GM12878 (cell line): Measurements from ENCODE around the gene ADAMTS13. TPM values are rescaled to one million over a fixed set of nuclear protein-coding genes. Genes with fewer than 3 reads are reported as not detected.

Experiments
- ATF2 ChIP-seq: IDR thresholded peaks from 2 replicates; pipeline ENCODE4 v1.6.1; 2012; ENCODE audit warnings: low read length, inconsistent platforms
- CBFB ChIP-seq: IDR thresholded peaks from 2 replicates; pipeline ENCODE4 v1.6.1; 2016; ENCODE audit warnings: antibody characterized with exemption, low read depth
- CEBPZ ChIP-seq: fragments of 150-350 bp; IDR thresholded peaks from 2 replicates; pipeline ENCODE4 v1.6.1; 2016; ENCODE audit warnings: low read depth, low read length
- EGR1 ChIP-seq, 2 experiments: IDR thresholded peaks; 1 replicate in 1 of 2; 2 replicates in 1 of 2; pipeline ENCODE4 v1.6.1; 2011 to 2012; ENCODE audit warnings: low read depth in 2 of 2, low read length in 2 of 2, borderline replicate concordance in 1 of 2, mild to moderate bottlenecking in 1 of 2, moderate library complexity in 1 of 2
- ELK1 ChIP-seq: IDR thresholded peaks from 2 replicates; pipeline ENCODE4 v1.6.1; 2012; ENCODE audit warnings: low read depth, low read length, improper control_type of control experiment
- MXI1 ChIP-seq: fragments of 150-350 bp; IDR thresholded peaks from 2 replicates; pipeline ENCODE4 v1.6.1; 2011; ENCODE audit warnings: low read depth, mild to moderate bottlenecking, inconsistent platforms, low read length, improper control_type of control experiment
- NFYA ChIP-seq: IDR thresholded peaks from 2 replicates; pipeline ENCODE4 v1.6.1; 2011; ENCODE audit warnings: low read depth, mild to moderate bottlenecking, low read length, improper control_type of control experiment, borderline replicate concordance
- PBX3 ChIP-seq: IDR thresholded peaks from 2 replicates; pipeline ENCODE4 v1.6.1; 2011; ENCODE audit warnings: mild to moderate bottlenecking, low read depth, low read length, moderate library complexity; ENCODE audit not compliant: insufficient replicate concordance
- POU2F2 ChIP-seq: IDR thresholded peaks from 3 replicates; pipeline ENCODE4 v1.6.1; 2011; ENCODE audit warnings: low read depth, mild to moderate bottlenecking, low read length, borderline replicate concordance
- SREBF1 ChIP-seq: IDR thresholded peaks from 2 replicates; pipeline ENCODE4 v1.6.1; 2012; ENCODE audit warnings: mild to moderate bottlenecking, low read length
- ZNF384 ChIP-seq: IDR thresholded peaks from 2 replicates; pipeline ENCODE4 v1.6.1; 2012; ENCODE audit warnings: low read depth, mild to moderate bottlenecking, low read length, improper control_type of control experiment, borderline replicate concordance
- polyA plus RNA-seq, 11 experiments: library from polyadenylated mRNA; depleted of rRNA in 4 of 11; unstranded in 6 of 11; stranded (reverse) in 5 of 11; fragments of >200 nt; fragmentation: Nextera tagmentation in 4 of 11; fragmentation: Illumina TruSeq in 1 of 11; extraction: Ambion mirVana in 4 of 11; extraction: Trizol in 1 of 11; gene quantifications; 1 replicate in 1 of 11; 2 replicates in 10 of 11; pipeline versions ENCODE4 v1.2.1 to v1.2.3, GENCODE V29; 2011 to 2016; ENCODE audit warnings: inconsistent platforms in 2 of 11, missing spikeins in 2 of 11, low read depth in 1 of 11
- total RNA-seq, 4 experiments: library from RNA; depleted of rRNA in 3 of 4; stranded (reverse); fragments of >200 nt in 3 of 4; fragmentation: Illumina TruSeq in 1 of 4; extraction: Trizol in 1 of 4; gene quantifications; 2 replicates each; pipeline versions ENCODE4 v1.2.1 to v1.2.3, GENCODE V29; 2013 to 2021
- TF ChIP-seq, protein P1 (sequence below): IDR thresholded peaks from 2 replicates; pipeline ENCODE4 v1.6.1; 2011; ENCODE audit warnings: low read depth, low read length, improper control_type of control experiment, borderline replicate concordance
- TF ChIP-seq, protein P2 (sequence below): IDR thresholded peaks from 2 replicates; pipeline ENCODE4 v1.6.1; 2012; ENCODE audit warnings: improper control_type of control experiment, low read depth, low read length; ENCODE audit not compliant: insufficient replicate concordance

ADAMTS13 gene
- total and polyA plus RNA-seq, 10 of the 15 experiments (the other 5 are each of a cell fraction or from before 2014, with no cell fraction given) = 0.08 to 2.4 (median 0.28) TPM

DNA sequence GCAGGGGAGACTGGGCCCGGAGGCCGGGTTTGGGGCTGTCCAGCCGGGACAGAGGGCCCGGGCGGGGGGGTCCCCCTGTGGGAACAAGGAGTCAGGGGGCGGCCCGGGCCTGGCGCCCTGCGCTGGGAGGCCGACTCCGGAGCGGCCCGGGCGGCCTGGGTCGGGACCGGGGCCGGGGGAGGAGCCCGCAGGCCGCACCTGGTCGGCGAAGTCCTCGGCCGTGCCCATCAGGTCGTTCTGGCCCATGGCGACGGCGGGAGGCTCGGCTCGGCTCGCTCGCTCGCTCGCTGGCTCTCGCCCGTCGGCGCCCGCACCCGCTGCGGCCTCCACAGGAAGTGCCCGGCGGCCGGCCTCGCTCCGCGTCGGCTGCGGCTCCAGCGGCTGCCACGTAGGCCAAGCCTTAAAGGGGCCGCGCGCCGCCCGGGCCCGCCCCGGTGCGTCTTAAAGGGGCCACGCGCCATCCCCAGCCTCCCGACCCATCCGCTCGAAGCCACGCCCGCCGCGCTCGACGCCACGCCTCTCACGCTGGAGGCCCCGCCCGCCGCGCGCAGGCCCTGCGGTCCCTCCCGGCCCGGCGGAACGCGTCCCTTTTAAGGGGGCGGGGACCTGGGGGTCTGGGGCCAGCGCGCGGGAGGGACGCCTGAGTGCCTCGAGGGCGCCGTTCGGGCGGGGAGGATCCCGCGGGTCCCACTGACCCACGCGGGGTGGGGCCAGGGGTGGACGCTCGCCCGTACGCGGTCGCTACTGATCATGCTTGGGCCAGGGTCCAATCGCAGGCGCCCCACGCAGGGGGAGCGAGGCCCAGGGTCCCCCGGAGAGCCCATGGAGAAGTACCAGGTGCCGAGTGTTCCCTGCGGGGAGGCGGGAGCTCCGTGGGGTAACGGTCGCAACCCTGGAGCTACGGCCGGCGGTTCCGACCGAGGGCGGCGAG is 46.2 kb upstream of the ADAMTS13 start, which contains the start of the genes STKLD1 and SURF4 (continued):
- TF ChIP-seq ATF2 (no peak), EGR1 (IDR thresholded peaks at IDR 0.05; ENCODE audit: borderline replicate concordance in 1 of 2, low read depth in 2 of 2, low read length in 2 of 2) (0 out of 3 replicates have a peak, but pooled peaks of 1 of the 2 experiments have one; percentile 34), SREBF1 (no peak), ELK1 (peak; percentile 46; the same call in 1 of the 2 replicates), NFYA (no peak), POU2F2 (peak; percentile 62; the same call in 2 of the 3 replicates), PBX3 (no peak), MXI1 (peak; percentile 37; the same call in 1 of the 2 replicates), ZNF384 (no peak), CEBPZ (no peak), CBFB (no peak)
- TF ChIP-seq, protein P1, sequence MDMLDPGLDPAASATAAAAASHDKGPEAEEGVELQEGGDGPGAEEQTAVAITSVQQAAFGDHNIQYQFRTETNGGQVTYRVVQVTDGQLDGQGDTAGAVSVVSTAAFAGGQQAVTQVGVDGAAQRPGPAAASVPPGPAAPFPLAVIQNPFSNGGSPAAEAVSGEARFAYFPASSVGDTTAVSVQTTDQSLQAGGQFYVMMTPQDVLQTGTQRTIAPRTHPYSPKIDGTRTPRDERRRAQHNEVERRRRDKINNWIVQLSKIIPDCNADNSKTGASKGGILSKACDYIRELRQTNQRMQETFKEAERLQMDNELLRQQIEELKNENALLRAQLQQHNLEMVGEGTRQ = no peak
- TF ChIP-seq, protein P2, sequence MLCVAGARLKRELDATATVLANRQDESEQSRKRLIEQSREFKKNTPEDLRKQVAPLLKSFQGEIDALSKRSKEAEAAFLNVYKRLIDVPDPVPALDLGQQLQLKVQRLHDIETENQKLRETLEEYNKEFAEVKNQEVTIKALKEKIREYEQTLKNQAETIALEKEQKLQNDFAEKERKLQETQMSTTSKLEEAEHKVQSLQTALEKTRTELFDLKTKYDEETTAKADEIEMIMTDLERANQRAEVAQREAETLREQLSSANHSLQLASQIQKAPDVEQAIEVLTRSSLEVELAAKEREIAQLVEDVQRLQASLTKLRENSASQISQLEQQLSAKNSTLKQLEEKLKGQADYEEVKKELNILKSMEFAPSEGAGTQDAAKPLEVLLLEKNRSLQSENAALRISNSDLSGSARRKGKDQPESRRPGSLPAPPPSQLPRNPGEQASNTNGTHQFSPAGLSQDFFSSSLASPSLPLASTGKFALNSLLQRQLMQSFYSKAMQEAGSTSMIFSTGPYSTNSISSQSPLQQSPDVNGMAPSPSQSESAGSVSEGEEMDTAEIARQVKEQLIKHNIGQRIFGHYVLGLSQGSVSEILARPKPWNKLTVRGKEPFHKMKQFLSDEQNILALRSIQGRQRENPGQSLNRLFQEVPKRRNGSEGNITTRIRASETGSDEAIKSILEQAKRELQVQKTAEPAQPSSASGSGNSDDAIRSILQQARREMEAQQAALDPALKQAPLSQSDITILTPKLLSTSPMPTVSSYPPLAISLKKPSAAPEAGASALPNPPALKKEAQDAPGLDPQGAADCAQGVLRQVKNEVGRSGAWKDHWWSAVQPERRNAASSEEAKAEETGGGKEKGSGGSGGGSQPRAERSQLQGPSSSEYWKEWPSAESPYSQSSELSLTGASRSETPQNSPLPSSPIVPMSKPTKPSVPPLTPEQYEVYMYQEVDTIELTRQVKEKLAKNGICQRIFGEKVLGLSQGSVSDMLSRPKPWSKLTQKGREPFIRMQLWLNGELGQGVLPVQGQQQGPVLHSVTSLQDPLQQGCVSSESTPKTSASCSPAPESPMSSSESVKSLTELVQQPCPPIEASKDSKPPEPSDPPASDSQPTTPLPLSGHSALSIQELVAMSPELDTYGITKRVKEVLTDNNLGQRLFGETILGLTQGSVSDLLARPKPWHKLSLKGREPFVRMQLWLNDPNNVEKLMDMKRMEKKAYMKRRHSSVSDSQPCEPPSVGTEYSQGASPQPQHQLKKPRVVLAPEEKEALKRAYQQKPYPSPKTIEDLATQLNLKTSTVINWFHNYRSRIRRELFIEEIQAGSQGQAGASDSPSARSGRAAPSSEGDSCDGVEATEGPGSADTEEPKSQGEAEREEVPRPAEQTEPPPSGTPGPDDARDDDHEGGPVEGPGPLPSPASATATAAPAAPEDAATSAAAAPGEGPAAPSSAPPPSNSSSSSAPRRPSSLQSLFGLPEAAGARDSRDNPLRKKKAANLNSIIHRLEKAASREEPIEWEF = no peak
